ENCODE measurements around the gene PTN.

Gene PTN

GRCh38 chr7:137209151-137209817, 134.2 kb downstream of the PTN start:
- Histone ChIP-seq H3K36me3 (replicated peaks; ENCODE audit: insufficient read depth, low read length) (no peaks in the 10 kb centered on the region), H3K4me3 (ENCODE audit: low read length) (no peak overlapping the region), H3K4me1 (ENCODE audit: low read length) (no peaks in the 10 kb centered on the region), H3K9ac (ENCODE audit: low read length) (no peak overlapping the region), H2AFZ (ENCODE audit: low read length) (no peak overlapping the region), H4K20me1 (ENCODE audit: insufficient read depth, low read length) (no peaks in the 10 kb centered on the region), H3F3A (ENCODE audit: insufficient read depth, low read length) (no peaks in the 10 kb centered on the region), H3K9me2 (replicated peaks; ENCODE audit: insufficient read depth, low read length) (no peaks in the 10 kb centered on the region), H3K4me2 (ENCODE audit: low read depth, low read length) (no peak overlapping the region), H3K27ac (ENCODE audit: low read length) (no peak overlapping the region), H3K9me3 (replicated peaks; ENCODE audit: insufficient read depth, low read length) (no peaks in the 10 kb centered on the region), H3K79me2 (ENCODE audit: low read length) (no peaks in the 10 kb centered on the region), H3K27me3 (replicated peaks; ENCODE audit: insufficient read depth, low read length) (no peaks in the 10 kb centered on the region)
- no peak for DNase-seq
- TF ChIP-seq EZH2 (optimal IDR thresholded peaks at IDR 0.05; ENCODE audit: low read depth, low read length) (no peak), CTCF (IDR thresholded peaks at IDR 0.05; ENCODE audit: low read length) (no peak), EZH2phosphoT487 (IDR thresholded peaks at IDR 0.05; ENCODE audit: low read length) (no peak)

- TF ChIP-seq EZH2phosphoT487 (IDR thresholded peaks at IDR 0.05; ENCODE audit: low read length) (no peak), CTCF (IDR thresholded peaks at IDR 0.05; ENCODE audit: low read length) (no peak), EZH2 (optimal IDR thresholded peaks at IDR 0.05; ENCODE audit: low read depth, low read length) (no peak)
- no peak overlapping the region for H3K4me2 ChIP-seq (ENCODE audit: low read depth, low read length)
Observed at GRCh38 chr7:137206770-137207169, 136.8 kb downstream of the PTN start.

GRCh38 chr7:137204246-137204645, 139.3 kb downstream of the PTN start:
- Histone ChIP-seq H3F3A (ENCODE audit: insufficient read depth, low read length) (no peaks in the 10 kb centered on the region), H3K4me1 (ENCODE audit: low read length) (no peaks in the 10 kb centered on the region), H3K27ac (ENCODE audit: low read length) (no peak overlapping the region), H3K9me3 (replicated peaks; ENCODE audit: insufficient read depth, low read length) (no peaks in the 10 kb centered on the region), H4K20me1 (ENCODE audit: insufficient read depth, low read length) (no peaks in the 10 kb centered on the region), H3K4me3 (ENCODE audit: low read length) (no peak overlapping the region), H3K4me2 (ENCODE audit: low read depth, low read length) (no peak overlapping the region), H2AFZ (ENCODE audit: low read length) (no peak overlapping the region), H3K79me2 (ENCODE audit: low read length) (no peaks in the 10 kb centered on the region), H3K9ac (ENCODE audit: low read length) (no peak overlapping the region), H3K36me3 (replicated peaks; ENCODE audit: insufficient read depth, low read length) (no peaks in the 10 kb centered on the region), H3K9me2 (replicated peaks; ENCODE audit: insufficient read depth, low read length) (no peaks in the 10 kb centered on the region), H3K27me3 (replicated peaks; ENCODE audit: insufficient read depth, low read length) (no peaks in the 10 kb centered on the region)
- TF ChIP-seq EZH2phosphoT487 (IDR thresholded peaks at IDR 0.05; ENCODE audit: low read length) (no peak), EZH2 (optimal IDR thresholded peaks at IDR 0.05; ENCODE audit: low read depth, low read length) (no peak), CTCF (IDR thresholded peaks at IDR 0.05; ENCODE audit: low read length) (no peak)
- no peak for DNase-seq

More at GRCh38 chr7:137206770-137207169, 136.8 kb downstream of the PTN start:
- Histone ChIP-seq H3K9me3 (replicated peaks; ENCODE audit: insufficient read depth, low read length) (no peaks in the 10 kb centered on the region), H3F3A (ENCODE audit: insufficient read depth, low read length) (no peaks in the 10 kb centered on the region), H3K79me2 (ENCODE audit: low read length) (no peaks in the 10 kb centered on the region), H4K20me1 (ENCODE audit: insufficient read depth, low read length) (no peaks in the 10 kb centered on the region), H3K9me2 (replicated peaks; ENCODE audit: insufficient read depth, low read length) (no peaks in the 10 kb centered on the region), H3K36me3 (replicated peaks; ENCODE audit: insufficient read depth, low read length) (no peaks in the 10 kb centered on the region), H2AFZ (ENCODE audit: low read length) (no peak overlapping the region), H3K9ac (ENCODE audit: low read length) (no peak overlapping the region), H3K27me3 (replicated peaks; ENCODE audit: insufficient read depth, low read length) (no peaks in the 10 kb centered on the region), H3K4me3 (ENCODE audit: low read length) (no peak overlapping the region), H3K27ac (ENCODE audit: low read length) (no peak overlapping the region), H3K4me1 (ENCODE audit: low read length) (no peaks in the 10 kb centered on the region)
- no peak for DNase-seq
